ENCODE results near the gene CYB5A. TPM values are rescaled to one million over a fixed set of nuclear protein-coding genes. Genes with fewer than 3 reads are reported as not detected.

The CYB5A gene
- total RNA-seq, 1 donor from 2014 or later = 36.8 TPM

DNA sequence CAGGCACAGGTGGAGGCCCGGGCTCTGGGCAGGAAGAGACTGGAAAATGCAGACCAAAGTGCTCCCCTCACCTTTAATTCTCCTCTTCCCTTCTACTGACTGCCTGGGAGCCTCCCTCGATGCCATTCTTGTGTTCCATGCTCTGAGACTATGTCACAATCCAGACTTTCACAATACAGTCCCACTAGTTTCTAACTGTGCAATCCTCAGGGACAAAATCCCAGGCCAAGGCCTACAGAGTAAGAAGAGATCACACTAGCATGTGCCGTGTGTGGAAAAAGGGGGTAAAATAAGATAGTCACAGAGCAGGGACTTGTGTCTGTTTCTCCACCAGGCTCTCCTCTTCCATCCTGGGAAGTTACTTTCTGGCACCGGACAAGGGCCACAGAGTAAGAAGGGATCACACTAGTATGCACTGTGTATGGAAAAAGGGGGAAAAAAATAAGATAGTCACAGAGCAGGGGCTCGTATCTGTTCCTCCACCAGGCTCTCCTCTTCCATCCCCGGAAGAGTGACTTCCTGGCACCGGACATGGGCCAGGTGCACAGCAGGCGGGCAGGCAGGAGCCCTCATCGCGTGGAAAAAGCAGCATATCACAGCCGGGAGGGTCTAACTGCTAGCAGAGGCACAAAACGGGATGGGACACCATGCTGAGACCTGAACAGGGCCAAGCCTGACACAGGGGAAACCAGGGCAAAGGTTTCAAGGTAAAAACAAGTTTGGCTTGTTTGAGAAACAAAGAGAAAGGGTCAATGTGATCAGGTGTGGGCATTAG, 9.6 kb downstream of the CYB5A start:
- H3K9me3 Mint-ChIP-seq = no peaks in the 10 kb centered on the region
- peaks cover 3% of the 10 kb centered on the region for H3K27me3 Mint-ChIP-seq (ENCODE audit: low read depth)
- no peak for DNase-seq (ENCODE audit: low spot score)
- H3K4me1 Mint-ChIP-seq (ENCODE audit: low read depth) = peaks cover 9% of the 10 kb centered on the region
- H3K27ac Mint-ChIP-seq = no peak overlapping the region
- no peak overlapping the region for H3K4me3 Mint-ChIP-seq (ENCODE audit: low read depth)
- intact Hi-C loops (cut with micrococcal nuclease) = loop anchor here (10.0 kb wide), 1 partner anchor 63 kb away; no protein-coding TSS in a partner anchor
- no peaks in the 10 kb centered on the region for H3K36me3 Mint-ChIP-seq (ENCODE audit: low read depth)

DNA sequence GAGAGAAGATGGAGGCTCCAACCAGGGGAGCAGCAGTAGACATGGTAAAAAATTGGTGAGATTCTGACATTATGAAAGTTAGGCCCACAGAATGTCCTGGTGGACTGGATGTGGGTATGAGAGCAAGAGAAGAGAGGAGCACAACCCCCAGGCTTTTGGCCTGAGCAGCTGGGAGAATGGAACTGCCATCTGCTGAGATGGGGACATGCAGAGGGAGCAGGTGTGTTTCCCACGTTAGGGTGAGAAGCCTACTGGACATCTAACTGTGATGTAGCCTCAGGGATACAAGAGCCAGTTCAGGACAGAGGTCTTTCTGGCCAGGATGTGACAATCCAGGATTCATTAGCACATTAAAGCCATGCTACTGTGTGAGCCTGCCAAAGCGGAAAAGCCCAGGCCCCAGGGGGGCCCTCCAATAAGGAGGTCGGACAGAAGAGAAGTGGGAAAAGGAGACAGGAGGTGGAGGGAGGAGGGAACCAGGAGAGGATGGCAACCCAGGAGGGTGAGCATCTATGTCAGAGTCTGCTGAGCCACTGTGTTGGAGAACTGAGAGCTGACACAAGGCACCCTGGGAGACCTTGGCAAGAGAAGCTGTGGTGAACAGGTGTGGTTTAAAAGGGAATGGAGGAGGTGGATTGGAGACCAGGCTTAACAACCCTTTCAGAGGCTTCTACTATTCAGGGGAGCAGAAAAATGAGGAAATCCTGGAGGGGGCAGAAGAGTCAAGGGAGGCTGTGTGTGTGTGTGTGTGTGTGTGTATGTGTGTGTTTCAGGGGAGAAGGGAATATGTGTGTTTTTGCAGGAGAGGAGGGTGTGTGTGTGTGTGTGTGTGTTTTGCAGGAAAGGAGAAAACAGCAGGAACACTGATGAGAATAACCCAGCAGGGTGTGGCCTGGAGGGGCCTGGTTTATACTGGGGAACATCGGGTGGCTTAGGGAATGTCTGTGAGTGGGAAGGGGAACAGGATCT, 10.5 kb downstream of the CYB5A start:
- H3K9me3 Mint-ChIP-seq = no peaks in the 10 kb centered on the region
- H3K27me3 Mint-ChIP-seq (ENCODE audit: low read depth) = no peaks in the 10 kb centered on the region
- no peaks in the 10 kb centered on the region for H3K36me3 Mint-ChIP-seq (ENCODE audit: low read depth)
- no peak for DNase-seq (ENCODE audit: low spot score)
- intact Hi-C loops (cut with micrococcal nuclease) = loop anchor here (10.0 kb wide), 1 partner anchor 64 kb away; no protein-coding TSS in a partner anchor
- H3K4me3 Mint-ChIP-seq (ENCODE audit: low read depth) = no peak overlapping the region
- H3K27ac Mint-ChIP-seq = no peak overlapping the region
- peaks cover 9% of the 10 kb centered on the region for H3K4me1 Mint-ChIP-seq (ENCODE audit: low read depth)

DNA sequence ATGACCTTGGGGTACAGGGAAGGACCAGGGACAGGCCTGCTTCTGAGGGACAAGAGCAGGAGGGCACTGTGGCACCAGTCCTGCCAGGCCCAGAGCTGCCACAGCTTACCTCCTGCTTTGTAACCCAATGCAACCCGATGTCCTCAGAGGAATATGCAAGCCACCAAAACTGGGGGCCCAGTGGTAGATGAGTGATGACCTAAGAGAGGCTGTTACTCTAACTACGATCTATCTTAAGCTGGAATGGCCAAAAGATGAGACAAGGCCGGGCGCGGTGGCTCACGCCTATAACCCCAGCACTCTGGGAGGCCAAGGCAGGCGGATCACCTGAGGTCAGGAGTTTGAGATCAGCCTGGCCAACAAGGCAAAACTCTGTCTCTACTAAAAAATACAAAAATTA, 12.8 kb downstream of the CYB5A start:
- H3K36me3 Mint-ChIP-seq (ENCODE audit: low read depth) = no peaks in the 10 kb centered on the region
- H3K27me3 Mint-ChIP-seq (ENCODE audit: low read depth) = no peaks in the 10 kb centered on the region
- no peak overlapping the region for H3K4me3 Mint-ChIP-seq (ENCODE audit: low read depth)
- DNase-seq (ENCODE audit: low spot score) = no peak
- intact Hi-C loops (cut with micrococcal nuclease) = no loop called here
- H3K27ac Mint-ChIP-seq = no peak overlapping the region
- H3K9me3 Mint-ChIP-seq = no peaks in the 10 kb centered on the region
- peaks cover 9% of the 10 kb centered on the region for H3K4me1 Mint-ChIP-seq (ENCODE audit: low read depth)

DNA sequence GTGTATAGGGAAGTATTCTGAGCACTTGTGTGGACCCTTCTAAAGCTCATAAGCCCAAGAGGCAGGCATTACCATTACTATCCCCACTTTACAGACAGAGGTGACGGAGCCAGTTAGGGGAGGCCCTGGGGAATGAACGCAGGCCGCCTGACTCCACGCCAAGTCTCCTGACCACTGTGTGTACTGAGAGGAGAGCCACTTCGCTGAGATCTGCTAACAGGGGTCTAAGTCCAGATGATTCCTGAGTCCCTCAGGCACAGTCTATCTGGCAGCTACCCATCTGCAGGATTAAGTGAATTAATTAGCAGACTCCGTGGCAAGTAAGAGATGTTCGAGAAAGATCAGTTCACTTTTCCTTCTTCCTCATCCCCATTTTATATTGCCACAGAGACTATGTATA, 13.7 kb downstream of the CYB5A start:
- no peaks in the 10 kb centered on the region for H3K36me3 Mint-ChIP-seq (ENCODE audit: low read depth)
- no peak overlapping the region for H3K4me3 Mint-ChIP-seq (ENCODE audit: low read depth)
- no peaks in the 10 kb centered on the region for H3K9me3 Mint-ChIP-seq
- no peaks in the 10 kb centered on the region for H3K27me3 Mint-ChIP-seq (ENCODE audit: low read depth)
- H3K27ac Mint-ChIP-seq = no peak overlapping the region
- no peak for DNase-seq (ENCODE audit: low spot score)
- peaks cover 6% of the 10 kb centered on the region for H3K4me1 Mint-ChIP-seq (ENCODE audit: low read depth)
- intact Hi-C loops (cut with micrococcal nuclease) = no loop called here

DNA sequence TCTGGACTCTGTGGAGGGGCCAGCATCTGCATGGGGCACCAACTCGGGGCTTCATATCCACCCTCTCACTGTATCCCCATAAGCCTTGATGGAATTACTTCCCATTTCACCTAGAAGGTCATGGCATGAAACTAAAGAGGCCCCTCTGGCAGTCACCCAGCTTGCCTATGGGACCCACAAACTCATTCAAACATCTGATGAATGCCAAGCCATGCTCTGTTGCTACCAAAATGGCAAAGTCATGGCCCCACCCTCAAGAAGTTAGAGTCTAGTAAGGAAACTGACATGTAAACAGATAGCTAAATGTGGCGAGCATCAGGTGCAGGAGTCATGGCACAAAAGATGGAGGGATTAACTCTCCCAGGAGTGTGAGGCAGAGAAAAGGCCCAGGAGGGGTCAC, 14.5 kb downstream of the CYB5A start:
- no peak overlapping the region for H3K4me3 Mint-ChIP-seq (ENCODE audit: low read depth)
- DNase-seq (ENCODE audit: low spot score) = no peak
- intact Hi-C loops (cut with micrococcal nuclease) = no loop called here
- H3K27ac Mint-ChIP-seq = no peak overlapping the region
- no peaks in the 10 kb centered on the region for H3K27me3 Mint-ChIP-seq (ENCODE audit: low read depth)
- H3K9me3 Mint-ChIP-seq = no peaks in the 10 kb centered on the region
- peaks cover under 1% of the 10 kb centered on the region for H3K4me1 Mint-ChIP-seq (ENCODE audit: low read depth)
- no peaks in the 10 kb centered on the region for H3K36me3 Mint-ChIP-seq (ENCODE audit: low read depth)

DNA sequence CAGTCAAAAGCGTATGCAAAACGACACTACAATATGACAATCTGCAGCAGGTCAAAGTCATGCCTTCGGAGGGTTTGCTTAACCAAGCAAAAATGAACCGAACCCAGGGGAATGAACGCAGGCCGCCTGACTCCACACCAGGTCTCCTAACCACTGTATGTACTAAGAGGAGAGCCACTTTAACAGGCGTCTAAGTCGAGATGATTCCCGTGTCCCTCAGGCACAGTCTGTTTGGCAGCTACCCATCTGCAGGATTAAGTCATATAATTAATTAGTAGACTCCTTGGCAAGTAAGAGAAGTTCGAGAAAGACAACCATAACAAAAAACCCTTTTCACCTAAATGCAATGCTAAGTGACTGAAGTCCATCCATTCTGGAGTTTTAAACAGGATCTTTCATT, 15.2 kb downstream of the CYB5A start:
- no peaks in the 10 kb centered on the region for H3K9me3 Mint-ChIP-seq
- H3K27me3 Mint-ChIP-seq (ENCODE audit: low read depth) = no peaks in the 10 kb centered on the region
- DNase-seq (ENCODE audit: low spot score) = no peak
- no peaks in the 10 kb centered on the region for H3K4me1 Mint-ChIP-seq (ENCODE audit: low read depth)
- intact Hi-C loops (cut with micrococcal nuclease) = no loop called here
- H3K4me3 Mint-ChIP-seq (ENCODE audit: low read depth) = no peak overlapping the region
- no peaks in the 10 kb centered on the region for H3K36me3 Mint-ChIP-seq (ENCODE audit: low read depth)
- no peak overlapping the region for H3K27ac Mint-ChIP-seq

DNA sequence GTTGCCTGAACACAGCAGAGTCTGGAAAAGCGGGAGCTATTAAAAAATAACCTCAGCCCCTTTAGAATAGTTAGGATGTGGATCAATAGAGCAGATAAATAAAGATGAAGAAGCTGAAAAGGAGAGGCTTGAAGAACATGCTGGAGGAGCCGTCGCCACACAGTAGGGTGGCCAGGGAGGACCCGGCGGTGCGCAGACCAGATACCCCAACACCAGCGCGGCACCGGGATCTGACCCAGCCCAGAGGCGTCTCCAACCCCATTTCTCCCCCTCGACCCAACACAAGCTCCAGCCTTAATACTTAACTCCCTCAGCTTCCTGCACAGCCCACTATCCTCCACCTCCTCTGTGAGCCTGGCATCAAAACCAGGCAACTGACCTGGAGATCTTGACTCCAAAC, 16.0 kb downstream of the CYB5A start:
- Mint-ChIP-seq H3K27ac (no peak overlapping the region), H3K4me3 (ENCODE audit: low read depth) (no peak overlapping the region), H3K9me3 (no peaks in the 10 kb centered on the region), H3K4me1 (ENCODE audit: low read depth) (no peaks in the 10 kb centered on the region), H3K36me3 (ENCODE audit: low read depth) (no peaks in the 10 kb centered on the region), H3K27me3 (ENCODE audit: low read depth) (no peaks in the 10 kb centered on the region)
- intact Hi-C loops (cut with micrococcal nuclease) = no loop called here
- DNase-seq (ENCODE audit: low spot score) = no peak

DNA sequence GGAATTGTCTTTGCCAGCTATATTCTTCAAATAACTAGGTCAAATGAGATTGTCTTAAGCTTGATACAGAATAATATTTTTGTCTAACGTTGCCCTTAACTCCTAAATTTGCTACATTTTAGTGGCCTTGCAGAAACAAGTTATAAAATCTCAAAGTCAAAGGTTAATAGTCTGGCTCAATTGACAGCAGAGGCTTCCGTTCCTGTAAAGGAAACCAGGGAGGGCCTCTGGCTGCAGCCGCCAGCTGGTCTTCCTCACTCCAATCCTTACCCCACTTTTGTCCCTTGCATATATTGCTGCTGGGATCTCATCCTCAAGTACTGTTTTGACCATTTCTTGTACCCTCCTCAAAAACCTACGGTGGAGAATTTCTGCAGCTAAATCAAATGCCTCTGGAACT, 17.1 kb downstream of the CYB5A start:
- H3K27ac Mint-ChIP-seq = no peak overlapping the region
- H3K9me3 Mint-ChIP-seq = no peaks in the 10 kb centered on the region

DNA sequence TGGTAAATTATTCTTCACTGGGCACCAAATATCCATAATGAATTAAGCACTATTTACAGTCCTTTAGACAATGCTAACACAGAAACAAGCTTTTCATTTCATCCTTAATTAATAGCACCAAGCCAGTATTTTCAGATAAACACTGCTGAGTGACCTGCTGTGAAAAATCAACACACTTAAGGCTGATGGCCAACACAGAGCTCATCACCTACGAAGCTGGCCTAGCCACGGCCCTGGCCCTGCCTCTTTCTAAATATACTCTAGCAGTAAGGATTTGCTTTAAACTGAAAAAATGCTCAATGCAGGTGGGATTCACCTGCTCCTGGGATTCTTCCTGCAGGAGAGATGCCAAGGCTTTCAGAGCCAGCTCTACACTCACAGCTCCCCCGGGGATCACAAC, 18.4 kb downstream of the CYB5A start:
- Mint-ChIP-seq H3K27ac (no peak overlapping the region), H3K4me1 (ENCODE audit: low read depth) (no peaks in the 10 kb centered on the region), H3K4me3 (ENCODE audit: low read depth) (no peak overlapping the region)

More for the DNA sequence above, 17.1 kb downstream of the CYB5A start:
- no peak overlapping the region for H3K4me3 Mint-ChIP-seq (ENCODE audit: low read depth)
- no peak for DNase-seq (ENCODE audit: low spot score)
- H3K4me1 Mint-ChIP-seq (ENCODE audit: low read depth) = no peaks in the 10 kb centered on the region
- intact Hi-C loops (cut with micrococcal nuclease) = no loop called here
- H3K27me3 Mint-ChIP-seq (ENCODE audit: low read depth) = no peaks in the 10 kb centered on the region
- no peaks in the 10 kb centered on the region for H3K36me3 Mint-ChIP-seq (ENCODE audit: low read depth)

DNA sequence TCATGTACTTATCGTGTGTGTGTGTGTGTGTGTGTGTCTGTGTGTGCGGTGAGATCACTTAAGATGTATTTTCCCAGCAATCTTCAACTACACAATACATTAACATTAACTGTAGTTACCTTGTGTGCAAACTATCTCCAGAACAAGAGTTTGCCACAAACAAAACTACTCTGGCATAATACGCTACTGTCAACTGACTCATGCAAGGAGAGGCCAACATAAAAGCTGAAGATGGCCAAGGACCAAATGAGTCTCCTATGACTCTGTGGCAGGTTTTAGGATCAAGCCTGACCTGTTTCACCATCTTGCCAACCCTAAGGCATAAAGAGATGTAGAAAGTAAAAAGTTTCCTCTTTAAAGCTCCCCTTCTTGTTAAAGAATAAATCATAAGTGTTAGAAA, 20.1 kb downstream of the CYB5A start:
- Mint-ChIP-seq H3K27me3 (ENCODE audit: low read depth) (no peaks in the 10 kb centered on the region), H3K36me3 (ENCODE audit: low read depth) (no peaks in the 10 kb centered on the region), H3K4me3 (ENCODE audit: low read depth) (no peak overlapping the region), H3K27ac (no peak overlapping the region), H3K9me3 (no peaks in the 10 kb centered on the region), H3K4me1 (ENCODE audit: low read depth) (no peaks in the 10 kb centered on the region)
- DNase-seq (ENCODE audit: low spot score) = no peak
- intact Hi-C loops (cut with micrococcal nuclease) = no loop called here

More for the DNA sequence above, 18.4 kb downstream of the CYB5A start:
- intact Hi-C loops (cut with micrococcal nuclease) = no loop called here
- no peaks in the 10 kb centered on the region for H3K9me3 Mint-ChIP-seq
- H3K27me3 Mint-ChIP-seq (ENCODE audit: low read depth) = no peaks in the 10 kb centered on the region
- no peaks in the 10 kb centered on the region for H3K36me3 Mint-ChIP-seq (ENCODE audit: low read depth)
- DNase-seq (ENCODE audit: low spot score) = no peak

DNA sequence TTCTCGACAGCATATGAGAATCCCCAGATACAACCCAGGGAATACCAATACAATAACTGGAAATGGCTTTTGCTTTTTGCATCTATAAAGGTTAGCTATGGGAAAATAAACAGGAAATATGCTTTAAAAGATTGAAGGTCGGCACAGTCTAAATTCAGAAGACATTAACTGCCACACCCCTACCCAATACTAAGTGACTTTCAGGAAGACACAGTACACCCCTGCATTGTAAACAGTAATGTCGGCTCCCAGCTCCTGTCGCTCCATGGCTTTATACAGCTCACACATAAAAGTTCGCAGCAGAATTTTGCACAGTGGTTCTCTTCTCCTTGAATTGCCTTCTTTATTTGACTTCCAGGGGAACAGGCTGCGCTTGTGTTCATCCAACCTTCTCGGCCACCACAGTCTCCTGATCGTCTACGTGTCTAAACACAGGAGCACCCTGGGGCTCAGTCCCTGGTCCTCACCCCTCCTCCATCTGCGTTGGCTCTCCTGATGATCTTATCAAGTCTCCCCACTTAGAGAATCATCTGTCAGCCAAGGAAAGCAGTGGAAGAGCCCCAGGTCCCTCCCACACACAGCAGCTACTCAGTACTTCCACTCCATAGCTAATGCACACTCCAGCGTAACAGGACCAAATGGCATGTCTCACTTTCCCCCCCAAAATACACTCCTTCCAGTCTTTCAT, 22.7 kb downstream of the CYB5A start:
- Mint-ChIP-seq H3K4me1 (ENCODE audit: low read depth) (peaks cover 5% of the 10 kb centered on the region), H3K4me3 (ENCODE audit: low read depth) (no peak overlapping the region), H3K36me3 (ENCODE audit: low read depth) (no peaks in the 10 kb centered on the region), H3K27me3 (ENCODE audit: low read depth) (no peaks in the 10 kb centered on the region), H3K9me3 (no peaks in the 10 kb centered on the region), H3K27ac (no peak overlapping the region)
- DNase-seq (ENCODE audit: low spot score) = no peak
- intact Hi-C loops (cut with micrococcal nuclease) = no loop called here

DNA sequence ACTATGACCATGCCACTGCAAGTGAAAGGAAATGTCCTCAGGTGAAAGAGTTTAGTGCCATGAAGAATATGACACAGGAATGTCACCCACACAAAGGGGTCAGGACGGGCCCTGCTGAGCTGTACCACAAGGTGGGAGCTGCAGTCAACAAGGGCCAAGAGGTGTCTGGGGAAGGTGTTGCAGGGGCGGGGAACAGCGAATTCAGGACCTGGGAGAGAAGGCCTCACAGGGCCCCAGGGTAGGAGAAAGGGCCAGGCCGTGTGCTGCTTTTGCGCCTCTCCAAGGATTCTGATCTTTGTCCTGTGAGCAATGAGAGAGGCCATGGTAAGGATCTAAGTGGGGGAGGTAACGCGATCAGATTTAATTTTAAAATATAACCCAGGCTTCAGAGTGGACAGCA, 23.6 kb downstream of the CYB5A start:
- no peaks in the 10 kb centered on the region for H3K9me3 Mint-ChIP-seq
- no peaks in the 10 kb centered on the region for H3K27me3 Mint-ChIP-seq (ENCODE audit: low read depth)
- intact Hi-C loops (cut with micrococcal nuclease) = no loop called here
- H3K4me3 Mint-ChIP-seq (ENCODE audit: low read depth) = no peak overlapping the region
- DNase-seq (ENCODE audit: low spot score) = no peak
- no peak overlapping the region for H3K27ac Mint-ChIP-seq
- H3K36me3 Mint-ChIP-seq (ENCODE audit: low read depth) = no peaks in the 10 kb centered on the region
- peaks cover 5% of the 10 kb centered on the region for H3K4me1 Mint-ChIP-seq (ENCODE audit: low read depth)

Data from activated T-helper 2 cell treated with anti-CD3 and anti-CD28 coated beads, Interferon-gamma antibody, Interleukin-2, Interleukin-4, amounts not matched to agents 10 μg/mL and 5 μg/mL and 100 μg/mL, durations not matched to agents 14 hours and 24 hours and 36 hours (primary cell).